ENCODE results near the gene XRCC3. TPM values are rescaled to one million over a fixed set of nuclear protein-coding genes. Genes with fewer than 3 reads are reported as not detected.

XRCC3 gene
- total RNA-seq, 1 donor from 2014 or later: 5.6 TPM

DNA sequence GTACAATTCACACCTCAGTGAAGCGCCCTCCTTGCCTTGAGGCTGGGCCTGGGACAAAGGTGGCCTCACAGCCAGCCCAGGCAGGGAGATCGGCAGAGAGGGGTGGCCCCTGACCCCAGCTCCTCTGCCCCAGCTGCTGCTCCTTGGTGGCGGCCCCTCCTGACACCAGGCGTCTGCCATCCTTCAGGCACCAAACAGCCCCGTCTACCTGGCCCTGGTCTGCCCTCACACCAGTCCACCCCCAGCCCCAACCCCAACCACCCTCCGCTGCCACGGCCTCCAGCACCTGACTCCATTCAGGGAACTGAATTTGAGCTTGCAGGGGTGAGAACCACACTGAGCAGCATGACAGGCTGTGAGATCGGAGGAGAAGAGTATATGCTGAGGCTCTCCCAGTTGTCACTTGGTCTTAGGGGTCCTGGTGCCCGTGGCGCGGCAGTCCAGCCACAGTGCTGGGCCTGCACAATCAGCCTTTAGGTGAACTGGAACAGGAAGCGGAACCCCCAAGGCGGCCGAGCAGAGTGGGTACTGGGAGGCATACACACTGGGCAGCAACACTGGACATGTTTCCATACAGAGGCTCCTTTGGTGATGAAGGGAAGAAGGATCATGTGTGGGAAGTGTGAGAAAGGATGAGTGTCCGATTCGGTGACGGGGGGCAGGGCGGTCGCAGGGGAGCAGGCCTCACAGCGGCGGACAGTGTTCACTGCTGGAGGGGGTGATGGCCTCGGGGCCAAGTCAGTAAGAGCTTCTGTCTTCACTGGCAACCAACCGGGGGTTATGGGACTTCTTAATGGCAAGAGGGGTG lies 19.0 kb upstream of the XRCC3 start:
- Histone ChIP-seq H3K36me3 (peaks cover 83% of the 10 kb centered on the region), H3K27ac (no peak overlapping the region), H3K9me3 (no peaks in the 10 kb centered on the region), H3K4me1 (peaks cover 17% of the 10 kb centered on the region), H3K27me3 (no peaks in the 10 kb centered on the region), H3K4me3 (no peak overlapping the region)
- ATAC-seq (no peak), DNase-seq (peak; percentile 56)
- intact Hi-C loops (cut with DNase I): no loop called here
- TF ChIP-seq, protein P1, sequence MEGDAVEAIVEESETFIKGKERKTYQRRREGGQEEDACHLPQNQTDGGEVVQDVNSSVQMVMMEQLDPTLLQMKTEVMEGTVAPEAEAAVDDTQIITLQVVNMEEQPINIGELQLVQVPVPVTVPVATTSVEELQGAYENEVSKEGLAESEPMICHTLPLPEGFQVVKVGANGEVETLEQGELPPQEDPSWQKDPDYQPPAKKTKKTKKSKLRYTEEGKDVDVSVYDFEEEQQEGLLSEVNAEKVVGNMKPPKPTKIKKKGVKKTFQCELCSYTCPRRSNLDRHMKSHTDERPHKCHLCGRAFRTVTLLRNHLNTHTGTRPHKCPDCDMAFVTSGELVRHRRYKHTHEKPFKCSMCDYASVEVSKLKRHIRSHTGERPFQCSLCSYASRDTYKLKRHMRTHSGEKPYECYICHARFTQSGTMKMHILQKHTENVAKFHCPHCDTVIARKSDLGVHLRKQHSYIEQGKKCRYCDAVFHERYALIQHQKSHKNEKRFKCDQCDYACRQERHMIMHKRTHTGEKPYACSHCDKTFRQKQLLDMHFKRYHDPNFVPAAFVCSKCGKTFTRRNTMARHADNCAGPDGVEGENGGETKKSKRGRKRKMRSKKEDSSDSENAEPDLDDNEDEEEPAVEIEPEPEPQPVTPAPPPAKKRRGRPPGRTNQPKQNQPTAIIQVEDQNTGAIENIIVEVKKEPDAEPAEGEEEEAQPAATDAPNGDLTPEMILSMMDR (IDR thresholded peaks at IDR 0.05): no peak

DNA sequence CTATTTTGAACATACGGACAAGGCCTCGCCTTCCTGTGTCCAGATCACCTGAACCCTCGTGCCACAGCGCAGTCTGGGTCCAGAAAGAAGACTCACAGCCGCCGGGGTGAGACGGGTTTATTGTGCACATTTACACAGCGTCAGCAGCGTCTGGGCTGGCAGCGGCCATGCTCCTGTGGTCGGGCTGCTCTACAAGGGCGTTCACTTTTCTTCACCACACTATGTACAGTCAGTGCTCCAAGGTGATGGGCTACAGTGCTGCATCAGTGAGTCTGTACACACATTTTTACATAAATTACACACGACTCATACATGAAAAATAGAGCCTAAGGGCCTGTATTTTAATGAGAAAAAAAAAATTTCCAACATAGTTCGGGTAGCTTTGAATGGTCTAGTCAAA lies 18.4 kb upstream of the XRCC3 start:
- peaks cover 84% of the 10 kb centered on the region for H3K36me3 ChIP-seq
- H3K4me1 ChIP-seq: peaks cover 17% of the 10 kb centered on the region
- H3K4me3 ChIP-seq: no peak overlapping the region
- DNase-seq (peak; percentile 51), ATAC-seq (no peak)
- intact Hi-C loops (cut with DNase I): no loop called here
- no peak overlapping the region for H3K27ac ChIP-seq
- TF ChIP-seq, protein P1 (IDR thresholded peaks at IDR 0.05): no peak
- no peaks in the 10 kb centered on the region for H3K27me3 ChIP-seq
- H3K9me3 ChIP-seq: no peaks in the 10 kb centered on the region

DNA sequence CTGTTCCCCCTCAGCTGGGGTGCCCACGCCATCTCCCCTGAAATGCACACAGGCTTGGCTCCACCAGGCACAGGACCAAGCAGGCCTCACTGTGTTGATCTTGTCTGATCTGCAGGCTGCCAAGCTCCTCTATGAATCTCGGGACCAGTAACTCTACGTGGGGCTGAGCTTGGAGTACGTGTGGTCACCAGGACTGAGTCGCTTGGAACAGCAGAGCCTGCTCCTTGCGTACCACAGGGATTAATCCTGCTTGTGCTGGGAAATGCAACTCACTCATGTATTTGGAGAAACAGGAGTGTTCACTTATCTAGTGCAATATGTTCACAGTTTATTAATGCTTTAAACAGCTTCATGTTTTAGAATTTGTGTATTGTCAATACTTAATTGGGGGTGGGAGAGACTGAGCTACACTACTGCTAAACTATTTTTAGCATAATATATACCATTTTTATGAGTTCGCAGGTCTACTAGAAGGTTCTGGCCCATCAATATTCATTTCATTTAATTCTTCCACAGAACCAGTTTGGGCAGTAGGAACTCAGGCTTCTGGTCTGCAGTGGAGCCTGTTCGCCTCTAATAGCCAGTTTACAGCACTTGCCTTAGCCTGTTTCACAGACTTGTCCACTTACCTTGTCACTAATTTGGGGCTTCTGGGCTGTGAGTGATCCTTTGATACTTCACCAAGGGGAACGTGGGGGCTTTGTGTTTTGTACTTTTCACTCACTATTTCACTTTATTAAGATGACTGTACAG lies 17.8 kb upstream of the XRCC3 start:
- H3K4me3 ChIP-seq: no peak overlapping the region
- H3K27me3 ChIP-seq: no peaks in the 10 kb centered on the region
- H3K4me1 ChIP-seq: peaks cover 17% of the 10 kb centered on the region
- peak; percentile 45 for DNase-seq
- H3K36me3 ChIP-seq: peaks cover 78% of the 10 kb centered on the region
- no peaks in the 10 kb centered on the region for H3K9me3 ChIP-seq
- intact Hi-C loops (cut with DNase I): no loop called here
- TF ChIP-seq, protein P1 (IDR thresholded peaks at IDR 0.05): no peak
- ATAC-seq: no peak
- H3K27ac ChIP-seq: no peak overlapping the region

DNA sequence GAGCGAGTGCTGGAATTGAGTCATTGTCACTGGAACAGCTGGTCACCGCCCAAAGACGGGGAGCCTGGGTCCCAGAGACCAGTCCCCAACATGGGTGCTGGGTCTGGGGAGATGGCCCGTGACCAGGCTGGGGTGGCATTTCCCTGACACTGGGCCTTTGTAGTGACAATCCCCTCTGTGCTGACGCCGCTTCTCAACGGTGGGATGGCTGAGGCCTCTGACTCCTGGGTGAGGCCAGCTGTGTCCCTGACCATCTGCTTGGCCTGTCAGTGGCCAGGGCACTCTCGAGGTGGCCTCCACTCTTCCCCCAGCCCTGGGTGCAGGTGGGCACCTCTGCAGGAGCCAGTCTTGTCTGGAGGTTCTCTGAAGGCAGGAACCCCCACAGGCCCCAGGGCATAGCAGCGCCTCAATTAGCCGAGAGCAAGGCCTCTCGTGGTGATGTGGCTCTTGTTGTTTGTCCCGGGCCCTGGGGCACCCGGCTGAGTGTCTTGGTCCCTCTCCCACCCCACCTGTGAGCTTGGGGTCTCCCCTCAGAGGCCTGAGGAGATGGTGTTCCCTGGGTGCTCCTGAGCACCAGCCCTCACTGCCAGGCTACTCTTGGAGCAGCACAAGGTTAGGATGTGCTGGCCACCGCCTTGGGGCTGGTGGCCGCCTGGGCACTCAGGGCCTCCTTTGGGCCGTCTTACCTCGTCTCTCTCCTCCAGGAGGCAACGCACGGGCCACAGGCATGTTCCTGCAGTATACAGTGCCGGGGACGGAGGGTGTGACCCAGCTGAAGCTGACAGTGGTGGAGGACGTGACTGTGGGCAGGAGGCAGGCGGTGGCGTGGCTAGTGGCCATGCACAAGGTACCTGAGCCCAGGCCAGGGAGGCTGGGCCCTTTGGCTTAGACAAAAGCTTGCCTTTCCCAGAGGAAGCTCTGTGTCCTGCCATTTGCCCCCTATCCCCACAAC lies 16.9 kb upstream of the XRCC3 start:
- Histone ChIP-seq H3K9me3 (no peaks in the 10 kb centered on the region), H3K4me3 (no peak overlapping the region), H3K27ac (no peak overlapping the region), H3K27me3 (no peaks in the 10 kb centered on the region), H3K36me3 (peaks cover 70% of the 10 kb centered on the region), H3K4me1 (peaks cover 16% of the 10 kb centered on the region)
- DNase-seq: no peak
- TF ChIP-seq, protein P1 (IDR thresholded peaks at IDR 0.05): no peak
- no peak for ATAC-seq
- intact Hi-C loops (cut with DNase I): no loop called here

DNA sequence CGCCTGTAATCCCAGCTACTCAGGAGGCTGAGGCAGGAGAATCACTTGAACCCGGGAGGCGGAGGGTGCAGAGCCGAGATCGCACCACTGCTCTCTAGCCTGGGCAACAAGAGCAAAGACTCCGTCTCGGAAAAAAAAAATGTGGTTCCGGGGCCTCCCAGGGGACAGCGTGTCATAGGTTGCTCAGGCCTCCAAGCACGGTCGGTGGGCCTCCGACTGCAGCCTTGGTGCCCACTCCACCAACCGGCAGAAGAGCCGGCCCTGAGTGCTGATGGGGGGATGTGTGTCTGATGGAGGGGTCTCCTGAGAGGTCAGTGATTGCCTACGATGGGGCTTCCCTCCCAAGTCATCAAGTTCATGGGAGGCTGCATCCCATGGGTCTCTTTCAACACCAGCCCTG lies 16.2 kb upstream of the XRCC3 start:
- H3K9me3 ChIP-seq: no peaks in the 10 kb centered on the region
- intact Hi-C loops (cut with DNase I): no loop called here
- ATAC-seq (no peak), DNase-seq (no peak)
- TF ChIP-seq, protein P1 (IDR thresholded peaks at IDR 0.05): no peak
- H3K27ac ChIP-seq: no peak overlapping the region
- H3K27me3 ChIP-seq: no peaks in the 10 kb centered on the region
- H3K36me3 ChIP-seq: peaks cover 65% of the 10 kb centered on the region
- no peak overlapping the region for H3K4me3 ChIP-seq
- H3K4me1 ChIP-seq: peaks cover 9% of the 10 kb centered on the region
